Measurements from ENCODE around the gene EHMT2. TPM values are rescaled to one million over a fixed set of nuclear protein-coding genes. Genes with fewer than 3 reads are reported as not detected.
"Not testable (repeated sequence)": the region's sequence is repeated elsewhere in the genome, so short reads cannot be mapped to it uniquely, and the experiment has no call there.

EHMT2 gene
- total RNA-seq, 1 experiment from 2014 or later, result 46.1 TPM

DNA sequence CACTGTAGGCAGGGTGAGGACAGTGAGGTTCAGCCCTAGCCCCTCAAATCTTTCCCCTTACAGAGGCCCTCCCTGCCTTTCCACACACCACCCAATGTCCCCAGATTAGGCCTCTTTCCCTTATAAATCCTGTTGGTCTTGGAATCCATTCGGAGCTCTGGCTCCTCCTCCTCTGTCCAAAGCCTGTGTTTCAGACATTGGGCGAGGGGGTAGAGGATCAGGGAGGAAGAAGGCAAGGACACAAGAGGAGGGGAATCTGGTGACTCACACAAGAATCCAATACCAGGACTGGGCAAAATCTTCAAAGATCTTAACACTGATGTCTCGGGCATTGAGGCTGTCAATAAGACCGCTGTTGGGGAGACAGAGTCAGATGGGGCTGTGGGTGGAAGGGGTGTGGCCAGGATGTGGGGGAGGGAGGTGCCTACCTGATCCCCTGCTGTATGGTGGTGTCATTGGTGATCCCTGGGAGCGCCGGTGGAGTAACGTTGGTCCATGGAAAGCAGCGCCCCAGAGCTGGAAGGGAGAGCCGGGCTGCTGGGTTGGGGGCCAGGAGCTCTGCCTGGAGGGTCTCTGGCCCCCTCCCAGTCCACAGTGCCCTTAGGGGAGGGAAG is 26.3 kb downstream of the EHMT2 start:
- DNase-seq (ENCODE audit: low read depth), result peak; percentile 26

DNA sequence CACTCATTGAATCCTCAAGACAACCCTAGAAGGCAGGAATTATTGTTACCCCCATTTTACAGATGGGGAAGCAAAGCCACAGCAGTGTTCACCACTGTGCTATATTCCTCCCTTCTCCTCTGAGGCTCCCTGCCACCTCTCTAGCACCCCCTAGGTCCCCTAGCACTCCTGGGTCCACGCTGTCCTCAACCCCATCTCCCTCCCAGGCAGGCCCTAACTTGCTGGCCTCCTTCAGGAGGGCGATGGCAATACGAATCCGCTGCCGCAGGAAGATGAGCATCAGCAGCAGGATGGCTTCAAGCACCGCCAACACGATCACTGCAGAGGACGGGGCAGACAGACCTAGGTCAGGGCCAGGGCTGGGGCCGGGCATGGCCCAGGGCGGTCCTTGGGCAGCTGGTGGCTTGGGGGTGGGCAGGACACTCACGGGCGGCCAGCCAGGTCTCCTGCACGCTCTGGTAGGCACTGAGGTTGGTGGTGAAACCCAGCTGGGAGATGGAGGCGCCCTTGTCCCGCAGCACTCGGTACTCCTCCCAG is 27.0 kb downstream of the EHMT2 start:
- no peak for DNase-seq (ENCODE audit: low read depth)

DNA sequence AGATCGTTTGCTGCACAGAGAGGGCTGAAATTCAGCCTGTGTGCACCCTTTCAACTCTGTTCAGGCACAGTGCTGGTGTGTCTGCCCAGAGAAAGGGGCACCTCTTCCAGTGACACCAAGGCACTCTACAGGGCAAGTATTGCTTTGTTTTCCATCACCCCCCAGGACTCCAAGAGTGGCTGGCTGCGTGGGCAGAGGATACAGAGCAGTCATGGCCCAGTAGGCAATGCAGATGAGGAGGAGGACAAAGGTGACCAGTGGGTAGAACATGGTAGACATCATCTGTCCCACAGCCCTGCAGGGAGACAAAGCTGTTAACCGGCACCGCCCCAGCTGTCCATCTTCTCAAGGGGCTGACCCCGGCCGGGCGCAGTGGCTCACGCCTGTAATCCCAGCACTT is 28.2 kb downstream of the EHMT2 start:
- DNase-seq (ENCODE audit: low read depth), result no peak

DNA sequence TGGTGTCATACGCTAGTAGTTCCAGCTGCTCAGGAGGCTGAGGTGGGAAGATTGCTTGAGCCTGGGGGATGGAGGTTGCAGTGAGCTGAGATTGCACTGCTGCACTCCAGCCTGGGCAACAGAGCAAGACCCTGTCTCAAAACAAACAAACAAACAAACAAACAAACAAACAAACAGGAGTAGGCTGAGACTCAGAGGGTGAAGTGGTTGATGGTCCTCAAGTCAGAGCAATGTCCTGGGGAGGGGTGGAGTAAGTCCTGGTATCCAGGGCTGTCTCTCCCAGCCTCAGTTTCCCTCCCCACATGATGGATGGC is 28.9 kb downstream of the EHMT2 start:
- DNase-seq (ENCODE audit: low read depth), result not testable (repeated sequence)

GRCh38 chr6:31865205-31866118 is 32.0 kb downstream of the EHMT2 start:
- no peak for DNase-seq (ENCODE audit: low read depth)

GRCh38 chr6:31864818-31865204 is 32.7 kb downstream of the EHMT2 start:
- no peak for DNase-seq (ENCODE audit: low read depth)

DNA sequence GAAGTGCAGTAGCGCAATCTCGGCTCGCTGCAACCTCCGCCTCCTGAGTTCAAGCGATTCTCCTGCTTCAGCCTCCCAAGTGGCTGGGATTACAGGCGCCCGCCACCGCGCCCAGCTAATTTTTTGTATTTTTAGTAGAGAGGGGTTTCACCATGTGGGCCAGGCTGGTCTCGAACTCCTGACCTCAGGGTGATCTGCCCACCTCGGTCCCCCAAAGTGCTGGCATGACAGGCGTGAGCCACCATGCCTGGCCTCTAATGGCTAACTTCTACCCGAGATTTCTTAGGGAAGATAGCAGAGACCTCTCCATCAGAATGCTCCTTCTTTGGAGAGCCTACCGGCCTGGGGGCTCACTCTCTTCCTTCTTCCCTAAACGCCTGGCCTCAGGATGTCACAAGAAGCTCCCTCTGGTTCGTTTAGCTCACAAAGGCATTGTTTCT is 33.4 kb downstream of the EHMT2 start:
- not testable (repeated sequence) for DNase-seq (ENCODE audit: low read depth)

DNA sequence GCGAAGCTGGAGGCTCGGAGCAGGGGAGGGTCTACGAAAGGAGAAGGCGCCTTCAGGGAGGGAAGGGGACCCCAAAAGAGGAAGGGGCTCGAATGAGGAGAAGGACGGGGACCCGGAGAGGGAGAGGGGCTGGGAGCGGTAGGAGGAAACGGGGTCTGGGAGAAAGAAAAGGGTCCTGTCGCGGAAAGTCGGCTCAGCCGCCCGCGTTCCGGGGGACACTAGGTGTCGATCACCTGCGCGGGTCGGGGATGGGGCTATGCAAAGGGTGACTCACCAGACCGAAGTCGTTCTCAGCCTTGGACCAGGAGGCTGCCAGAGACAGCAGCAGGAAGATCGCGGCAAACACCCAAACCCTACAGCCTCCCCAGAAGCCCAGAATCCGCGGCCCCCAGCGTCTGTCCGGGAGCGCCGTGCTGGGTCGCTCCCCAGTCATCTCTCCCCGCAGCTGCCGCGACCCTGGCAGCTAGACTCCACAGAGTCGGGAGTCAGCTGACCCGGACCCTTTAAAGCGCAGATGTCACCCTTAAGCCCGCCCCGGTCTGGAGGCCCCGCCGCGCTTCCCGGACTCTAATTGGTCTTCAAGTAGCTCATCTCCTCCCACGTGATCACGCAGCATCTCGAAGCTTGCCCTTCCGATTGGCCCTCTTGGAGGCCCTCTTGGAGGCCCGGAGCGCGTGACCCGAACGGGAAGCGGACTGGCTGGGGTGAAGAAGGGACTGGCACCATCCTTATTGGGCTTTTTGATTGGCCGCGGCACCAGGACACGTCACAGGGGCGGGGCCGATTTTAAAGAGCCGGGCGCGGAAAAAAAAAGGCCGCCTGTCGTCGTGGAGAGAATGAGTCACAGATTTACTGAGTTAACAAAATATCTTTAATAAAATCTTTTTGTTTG is 34.9 kb downstream of the EHMT2 start, which contains the start of gene NEU1:
NEU1 (minus strand) TSS at position 478 of the 892 bp plus-strand sequence; CDS start at position 433, 45 bp downstream.
- peak; percentile 100 for DNase-seq (ENCODE audit: low read depth)

DNA sequence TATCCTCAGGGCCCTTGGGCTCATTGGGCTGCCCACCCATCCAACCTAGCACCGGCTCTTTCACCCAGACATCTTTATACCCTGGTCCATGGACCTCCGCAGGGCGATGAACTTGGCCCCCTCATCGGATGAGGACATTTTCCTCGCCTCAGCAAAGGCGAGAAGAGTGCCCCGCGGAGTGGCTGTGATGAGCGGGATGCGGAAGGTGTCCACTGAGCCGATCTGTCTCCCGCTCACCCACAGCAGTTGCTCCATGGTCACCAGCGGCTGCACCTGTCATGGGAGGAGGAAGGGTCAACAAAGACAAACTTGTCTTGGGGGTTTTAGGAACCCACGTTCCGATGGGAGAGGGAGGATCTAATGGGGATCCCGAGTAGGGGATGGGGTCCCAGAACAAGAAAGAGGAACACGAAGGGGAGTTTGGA is 35.6 kb downstream of the EHMT2 start:
- DNase-seq (ENCODE audit: low read depth), result no peak

DNA sequence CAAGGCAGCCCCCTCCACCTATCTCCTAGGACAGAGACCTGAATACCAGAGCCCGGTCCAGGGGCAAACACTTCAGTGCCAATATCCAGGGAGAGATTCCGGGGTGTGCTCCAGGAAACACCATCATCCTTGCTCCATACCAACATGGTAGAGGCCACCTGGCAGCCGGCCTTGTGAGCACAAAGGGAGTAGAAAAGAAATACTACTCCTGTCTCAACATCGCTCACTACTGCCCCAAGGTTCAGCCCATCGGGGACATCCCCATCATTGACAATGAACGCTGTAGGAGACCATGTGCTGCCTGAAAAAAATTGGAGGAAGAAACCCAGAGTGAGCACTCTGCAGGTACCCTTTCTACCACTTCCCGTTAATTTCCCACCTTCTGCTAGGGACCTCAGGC is 36.3 kb downstream of the EHMT2 start:
- no peak for DNase-seq (ENCODE audit: low read depth)

GRCh38 chr6:31860349-31860748 is 37.1 kb downstream of the EHMT2 start:
- no peak for DNase-seq (ENCODE audit: low read depth)

DNA sequence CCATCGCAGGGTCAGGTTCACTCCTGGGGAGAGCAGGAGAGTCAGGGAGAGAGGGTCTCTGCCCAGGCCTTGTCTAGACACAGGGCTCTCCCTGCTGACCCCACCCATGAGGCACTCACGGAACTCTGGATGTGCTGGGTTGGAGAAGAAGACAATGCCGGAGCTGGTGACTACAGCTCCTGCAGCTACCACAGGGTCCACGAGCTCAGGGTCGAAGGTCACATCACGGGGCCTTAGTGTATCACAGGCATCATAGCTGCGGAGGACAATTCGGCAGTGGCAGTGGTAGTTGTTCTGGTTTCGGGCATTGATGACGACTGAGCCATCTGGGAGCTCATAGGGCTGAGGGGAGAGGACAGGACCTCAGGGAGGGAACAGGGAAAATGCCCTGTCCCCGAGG is 37.6 kb downstream of the EHMT2 start:
- DNase-seq (ENCODE audit: low read depth), result no peak

DNA sequence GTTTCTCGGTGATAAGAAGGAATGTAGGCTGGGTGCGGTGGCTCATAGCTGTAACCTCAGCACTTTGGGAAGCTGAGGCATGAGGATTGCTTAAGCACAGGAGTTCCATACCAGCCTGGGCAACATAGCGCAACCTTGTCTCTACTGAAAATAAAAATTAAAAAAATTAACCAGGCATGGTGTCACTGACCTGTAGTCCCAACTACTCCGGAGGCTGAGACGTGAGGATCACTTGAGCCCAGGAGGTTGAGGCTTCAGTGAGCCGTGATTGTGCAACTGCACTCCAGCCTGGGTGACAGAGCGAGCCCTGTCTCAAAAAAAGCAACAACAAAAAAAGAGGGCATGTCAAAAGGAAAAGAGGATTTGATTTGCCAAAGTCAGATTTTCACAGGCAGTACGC is 38.8 kb downstream of the EHMT2 start:
- DNase-seq (ENCODE audit: low read depth), result no peak

- DNase-seq (ENCODE audit: low read depth), result not testable (repeated sequence)
Measured at GRCh38 chr6:31857774-31858173, 39.7 kb downstream of the EHMT2 start.

- not testable (repeated sequence) for DNase-seq (ENCODE audit: low read depth)
Measured at GRCh38 chr6:31851980-31852718, 45.3 kb downstream of the EHMT2 start.

- no peak for DNase-seq (ENCODE audit: low read depth)
Measured at GRCh38 chr6:31851485-31851832, 46.0 kb downstream of the EHMT2 start.

GRCh38 chr6:31850765-31851484 is 46.6 kb downstream of the EHMT2 start:
- no peak for DNase-seq (ENCODE audit: low read depth)

DNA sequence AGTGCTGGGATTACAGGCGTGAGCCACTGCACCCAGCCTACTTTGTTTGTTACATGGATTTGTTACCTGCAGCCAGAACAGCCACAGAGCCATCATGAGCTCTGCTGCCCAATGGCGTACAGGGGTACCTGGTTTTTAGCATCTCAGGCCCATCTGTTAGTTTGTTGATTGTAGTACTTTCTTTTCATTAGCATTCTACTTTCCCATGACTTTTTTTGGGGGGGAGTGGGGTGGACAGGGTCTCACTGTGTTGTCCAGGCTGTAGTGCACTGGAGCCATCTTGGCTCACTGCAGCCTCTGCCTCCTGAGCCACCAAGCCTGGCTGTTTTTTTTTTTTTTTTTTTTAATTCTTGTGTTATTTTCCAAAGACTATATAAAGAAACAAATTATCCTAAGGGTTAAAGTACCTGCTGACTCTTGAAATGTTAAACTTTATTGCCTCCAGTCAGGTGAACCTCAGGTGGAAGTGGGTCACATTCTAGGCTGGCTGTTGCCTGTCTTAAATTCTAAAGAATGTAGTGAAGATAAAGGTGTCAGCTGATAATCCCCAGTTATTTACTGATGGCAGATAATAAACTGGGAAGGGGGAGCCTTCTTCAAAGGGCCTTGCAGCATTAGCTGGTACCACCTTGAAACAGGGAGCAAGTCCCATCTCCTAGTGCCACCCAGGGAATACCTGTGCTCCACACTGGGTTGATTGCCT is 50.1 kb downstream of the EHMT2 start:
- DNase-seq (ENCODE audit: low read depth), result no peak

- DNase-seq (ENCODE audit: low read depth), result no peak
Measured at GRCh38 chr6:31844507-31844906, 53.0 kb downstream of the EHMT2 start.

DNA sequence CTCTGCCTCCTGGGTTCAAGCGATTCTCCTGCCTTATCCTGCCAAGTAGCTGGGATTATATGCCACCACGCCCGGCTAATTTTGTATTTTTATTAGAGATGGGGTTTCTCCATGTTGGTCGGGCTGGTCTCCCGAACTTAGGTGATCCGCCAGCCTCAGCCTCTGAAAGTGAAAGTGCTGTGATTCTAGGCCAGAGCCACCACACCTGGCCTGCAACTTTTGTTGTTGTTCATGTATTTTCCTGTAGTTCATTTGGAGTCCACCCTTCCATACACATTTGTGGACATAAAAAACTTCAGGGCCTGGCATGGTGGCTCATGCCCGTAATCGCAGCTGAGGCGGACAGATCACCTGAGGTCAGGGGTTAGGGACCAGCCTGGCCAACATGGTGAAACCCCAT is 55.4 kb downstream of the EHMT2 start:
- DNase-seq (ENCODE audit: low read depth), result no peak

Measured in RPMI7951 (cell line).